HuH-7 (cell line): ENCODE data around the gene GNAT3.

Source experiments
- DNase-seq: peaks from one replicate; pipeline ENCODE4 v3.0.0; 2011; ENCODE audit warnings: low spot score

GNAT3 gene

DNA sequence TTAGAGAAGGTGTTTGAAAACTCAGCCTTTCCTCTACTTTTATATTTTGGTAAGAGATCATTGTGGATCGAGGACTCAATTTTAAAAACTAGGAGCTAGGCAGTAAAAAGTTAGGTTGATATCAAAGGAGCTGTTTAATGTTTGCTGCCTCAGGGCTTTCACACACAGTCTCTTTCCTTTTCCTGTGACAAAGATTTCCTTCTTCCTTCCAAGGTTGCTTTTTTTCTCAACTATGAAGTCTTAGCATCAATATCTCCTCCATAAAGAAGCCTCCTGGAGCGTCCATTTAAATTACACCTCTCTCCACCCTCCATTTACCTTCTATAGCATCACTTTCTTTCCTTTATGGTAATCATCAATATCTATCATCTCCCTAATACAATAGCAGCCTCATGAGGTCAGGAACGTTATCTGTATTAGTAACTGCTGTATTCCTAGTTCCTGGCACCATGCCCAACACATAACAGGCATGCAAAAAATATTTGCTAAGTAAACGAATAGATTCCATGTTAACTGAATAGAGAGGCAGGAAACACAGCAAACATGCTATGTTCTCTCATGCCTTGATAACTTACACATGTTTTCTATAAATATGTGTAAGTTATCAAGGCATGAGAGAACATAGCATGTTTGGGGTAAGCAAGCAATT lies 48.5 kb downstream of the GNAT3 start:
- DNase-seq: no peak

DNA sequence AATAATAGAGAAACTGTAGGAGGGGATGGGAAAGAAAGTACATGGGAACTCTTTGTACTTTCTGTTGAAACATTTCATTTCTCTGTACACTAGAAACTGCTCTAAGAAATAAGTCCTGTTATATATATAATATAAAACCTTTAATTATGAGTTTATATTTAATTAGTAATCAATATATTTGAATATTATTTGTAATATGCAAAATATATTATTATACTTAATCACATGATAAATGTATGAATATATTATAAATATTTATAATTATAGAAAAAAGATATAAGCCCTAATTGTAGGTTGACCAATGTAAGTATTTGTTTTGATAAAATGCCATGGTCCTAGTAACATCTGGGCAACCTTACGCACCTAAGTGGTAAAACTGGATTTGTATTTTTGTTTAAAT lies 51.0 kb downstream of the GNAT3 start:
- no peak for DNase-seq

DNA sequence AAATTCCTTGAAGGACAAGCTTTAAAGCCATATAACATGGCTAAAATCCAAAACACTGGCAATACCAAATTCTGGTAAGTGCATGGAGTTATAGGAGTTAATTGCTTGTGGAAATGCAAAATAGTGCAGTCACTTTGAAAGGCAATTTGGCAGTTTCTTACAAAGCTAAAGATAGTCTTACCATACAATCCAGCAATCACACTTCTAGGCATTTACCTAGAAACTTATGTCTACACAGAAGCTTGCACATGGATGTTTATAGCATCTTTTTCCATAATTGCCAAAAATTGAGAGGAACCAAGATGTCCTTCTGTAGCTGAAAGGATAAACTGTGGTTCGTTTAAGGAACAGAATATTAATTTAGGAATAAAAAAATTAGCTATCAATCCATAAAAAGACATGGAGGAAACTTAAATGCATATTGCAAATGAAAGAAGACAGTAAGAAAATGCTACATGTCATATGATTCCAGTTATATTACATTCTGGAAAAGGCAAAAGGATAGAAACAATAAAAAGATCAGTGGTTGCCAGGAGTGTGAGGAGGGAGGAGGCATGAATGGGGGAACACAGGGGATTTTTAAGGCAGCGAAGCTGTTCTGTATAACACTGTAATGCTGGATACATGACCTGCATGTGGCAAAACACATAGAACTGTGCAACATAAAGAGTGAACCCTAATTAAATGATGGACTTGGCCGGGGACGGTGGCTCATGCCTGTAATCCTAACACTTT lies 51.9 kb downstream of the GNAT3 start:
- no peak for DNase-seq

DNA sequence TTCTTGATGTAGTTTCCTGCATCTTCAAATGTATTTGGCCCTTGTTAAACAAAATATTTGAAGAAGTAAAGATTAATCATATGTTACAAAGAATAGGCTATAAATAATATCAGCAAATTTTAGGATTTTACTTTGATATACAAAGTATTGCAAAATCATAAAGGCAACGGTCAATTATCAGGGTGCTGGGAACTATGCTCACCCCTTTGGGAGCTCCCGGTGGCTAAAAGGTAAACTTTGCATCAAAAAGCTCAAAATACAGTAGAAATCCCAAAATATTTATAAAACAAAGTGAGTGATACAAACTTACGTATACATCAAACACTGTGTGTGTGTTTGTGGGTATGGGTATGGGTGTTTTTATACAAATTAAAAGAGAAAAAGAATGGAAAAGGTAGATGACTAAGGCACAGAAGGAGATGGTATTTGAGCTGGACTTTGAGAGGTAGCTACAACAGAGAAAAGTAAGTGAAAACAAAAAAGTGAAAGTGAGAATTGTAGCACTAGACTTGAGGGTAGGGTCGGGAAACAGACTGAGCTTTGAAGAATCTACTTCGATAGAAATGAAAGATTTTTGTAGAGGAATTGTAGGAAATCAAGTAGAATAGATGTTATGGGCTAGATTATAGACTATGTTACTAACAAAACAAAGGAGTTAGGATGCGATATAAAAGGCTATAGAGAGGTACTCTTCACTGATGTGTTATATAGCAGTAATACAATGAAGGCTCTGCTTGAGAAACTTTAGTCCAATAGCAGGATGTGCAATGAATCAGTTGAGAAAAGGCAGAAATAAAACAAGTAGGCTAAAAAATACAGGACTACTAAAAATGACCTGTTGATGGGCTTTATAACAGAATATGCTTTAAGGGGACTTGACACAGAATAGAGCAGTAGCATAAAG lies 52.8 kb downstream of the GNAT3 start:
- no peak for DNase-seq

DNA sequence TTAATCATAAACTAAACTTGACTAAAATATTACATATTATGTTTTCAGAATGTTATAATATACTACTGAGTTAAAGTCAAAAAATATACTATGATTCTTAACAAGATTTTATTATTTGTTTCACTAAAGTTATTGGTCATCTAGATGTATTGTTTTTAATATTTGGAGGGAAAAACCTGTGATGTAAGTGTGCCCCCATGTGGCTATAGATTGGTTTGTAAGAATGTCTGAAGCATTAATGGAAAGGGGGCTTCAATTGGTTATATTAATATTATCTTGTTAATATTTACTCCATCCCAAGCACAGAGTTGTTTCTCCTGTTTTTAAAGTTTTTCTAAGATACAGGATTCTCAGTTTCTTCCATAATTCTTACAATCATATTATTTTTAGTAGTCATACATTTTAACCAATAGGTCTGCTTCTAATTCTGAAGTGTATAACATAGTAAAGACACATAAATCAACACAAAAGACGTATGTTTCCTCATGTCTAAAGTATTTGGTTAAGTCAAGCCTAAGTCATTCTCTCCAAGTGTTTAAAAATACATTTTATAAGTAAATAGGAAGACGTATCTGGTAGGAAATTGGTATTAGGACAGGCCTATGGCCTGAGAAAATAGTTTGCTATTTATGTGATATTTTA lies 58.0 kb downstream of the GNAT3 start:
- no peak for DNase-seq

DNA sequence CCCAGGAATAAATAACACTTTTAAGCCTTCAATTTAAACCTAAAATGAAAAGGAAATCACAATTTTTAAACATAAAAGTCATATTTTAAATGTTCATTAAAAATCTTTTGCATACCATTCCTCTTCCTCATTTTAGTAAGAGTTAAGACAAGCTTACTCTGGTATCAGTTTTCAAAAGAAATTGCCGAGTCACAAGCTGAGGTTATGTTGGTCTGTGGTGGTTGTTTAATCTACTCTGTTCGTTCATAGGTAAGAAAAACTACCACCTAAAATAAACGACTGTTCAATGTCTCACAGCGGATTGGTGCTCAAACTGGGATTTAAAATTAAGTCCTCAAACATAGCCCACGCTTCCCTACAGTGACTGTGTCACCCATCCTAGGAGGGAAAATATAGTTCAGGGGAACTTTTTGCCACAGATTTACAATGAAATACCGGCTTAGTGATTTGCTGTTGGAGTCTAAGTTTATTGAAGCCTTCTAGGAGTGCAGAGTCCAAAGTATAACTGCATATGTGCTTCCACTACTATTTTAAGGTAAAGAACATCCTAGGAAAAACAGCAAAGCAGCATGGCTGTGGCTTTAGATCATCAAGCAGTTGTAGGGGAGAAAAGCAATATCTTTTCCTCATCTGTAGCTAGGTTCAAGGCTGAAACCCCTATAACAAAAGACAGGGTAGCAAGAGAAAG lies 61.1 kb downstream of the GNAT3 start:
- no peak for DNase-seq

DNA sequence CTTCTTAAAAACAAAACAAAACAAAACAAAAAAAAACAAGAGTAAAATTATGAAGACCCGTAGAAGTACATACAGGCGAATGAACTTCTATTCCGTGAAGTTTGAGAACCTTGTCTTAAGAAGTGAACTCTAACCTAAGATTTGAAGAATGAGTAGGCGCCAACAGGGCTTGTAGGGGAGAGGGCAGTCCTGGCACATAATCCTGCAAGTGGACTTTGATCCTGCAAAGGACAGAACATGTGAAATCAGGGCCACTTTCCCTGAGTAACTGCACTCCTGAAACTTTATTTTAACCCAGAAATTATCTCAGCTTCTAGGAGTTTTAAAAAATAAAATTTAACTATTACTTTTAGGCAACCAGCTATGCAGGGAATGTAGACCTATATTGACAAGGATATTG lies 62.0 kb downstream of the GNAT3 start:
- DNase-seq: no peak

DNA sequence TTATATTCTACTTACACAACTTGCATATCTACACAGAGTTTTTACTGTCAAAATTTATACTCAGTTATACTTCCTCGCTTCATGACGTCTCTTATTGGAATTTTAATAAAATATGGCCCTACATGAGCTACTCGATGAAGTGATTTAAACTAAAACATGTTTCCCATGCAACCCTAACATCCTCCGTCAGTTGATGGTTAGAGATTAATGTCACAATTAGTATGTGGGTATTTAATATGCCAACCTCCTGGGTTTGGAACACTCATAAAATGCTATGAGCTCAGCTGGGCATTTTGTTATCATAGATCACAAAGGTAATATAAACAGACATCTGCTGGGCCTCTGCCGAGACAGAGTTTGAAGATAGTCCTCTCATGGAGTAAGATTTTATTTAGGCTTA lies 66.5 kb downstream of the GNAT3 start:
- DNase-seq: no peak

DNA sequence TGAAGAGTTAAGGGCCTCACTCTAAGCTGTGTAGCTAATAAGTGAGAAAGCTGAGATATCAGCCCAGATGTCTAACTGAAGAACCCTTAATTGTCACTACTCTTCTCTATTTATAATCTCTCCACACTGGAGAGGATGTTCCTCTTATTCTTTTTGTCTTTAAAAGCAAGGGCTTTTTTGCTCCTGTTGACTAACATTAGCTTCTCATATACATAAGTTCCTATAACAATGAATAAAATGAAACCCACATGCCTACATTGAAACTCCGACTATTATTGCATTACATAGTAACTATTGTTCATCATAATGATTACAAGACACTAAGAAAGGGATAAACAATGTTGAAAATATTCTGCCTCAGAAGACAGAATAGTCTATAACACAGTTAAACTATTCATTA lies 67.1 kb downstream of the GNAT3 start:
- no peak for DNase-seq

DNA sequence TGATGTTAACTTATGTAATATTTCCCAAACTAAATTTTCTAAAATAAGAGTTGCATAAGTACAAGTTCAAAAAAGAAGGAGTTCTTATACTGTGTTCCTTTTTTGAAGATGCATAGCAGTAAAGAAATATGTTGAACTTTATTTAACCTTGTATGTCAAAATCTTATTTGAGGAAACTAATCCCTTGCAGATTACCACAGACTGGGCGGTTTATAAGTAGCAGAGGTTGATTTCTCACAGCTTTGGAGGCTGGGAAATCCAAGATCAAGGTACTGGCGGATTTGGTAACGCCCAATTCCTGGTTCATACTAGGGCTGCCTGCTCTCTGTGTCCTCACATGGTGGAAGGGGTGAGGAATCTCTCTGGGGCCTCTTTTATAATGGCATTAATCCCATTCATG lies 68.5 kb downstream of the GNAT3 start:
- no peak for DNase-seq

DNA sequence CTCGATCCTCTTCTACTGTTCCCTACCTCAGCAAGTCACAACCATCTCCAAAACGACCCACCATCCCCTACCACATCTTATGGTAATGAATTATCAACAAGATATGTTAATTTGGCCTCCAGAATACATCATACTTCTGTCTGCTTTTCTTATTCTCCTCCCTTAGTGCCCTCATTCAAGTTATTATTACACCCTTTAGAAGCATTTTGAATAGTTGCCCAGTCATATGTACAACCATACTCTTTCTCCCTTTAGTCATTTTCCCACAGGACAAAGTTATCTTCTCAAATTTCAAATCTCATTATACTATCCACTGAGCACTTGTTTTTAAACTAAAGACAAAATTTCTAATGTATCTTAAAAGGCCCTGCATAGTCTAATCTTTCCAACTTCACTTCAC lies 71.0 kb downstream of the GNAT3 start:
- DNase-seq: no peak

DNA sequence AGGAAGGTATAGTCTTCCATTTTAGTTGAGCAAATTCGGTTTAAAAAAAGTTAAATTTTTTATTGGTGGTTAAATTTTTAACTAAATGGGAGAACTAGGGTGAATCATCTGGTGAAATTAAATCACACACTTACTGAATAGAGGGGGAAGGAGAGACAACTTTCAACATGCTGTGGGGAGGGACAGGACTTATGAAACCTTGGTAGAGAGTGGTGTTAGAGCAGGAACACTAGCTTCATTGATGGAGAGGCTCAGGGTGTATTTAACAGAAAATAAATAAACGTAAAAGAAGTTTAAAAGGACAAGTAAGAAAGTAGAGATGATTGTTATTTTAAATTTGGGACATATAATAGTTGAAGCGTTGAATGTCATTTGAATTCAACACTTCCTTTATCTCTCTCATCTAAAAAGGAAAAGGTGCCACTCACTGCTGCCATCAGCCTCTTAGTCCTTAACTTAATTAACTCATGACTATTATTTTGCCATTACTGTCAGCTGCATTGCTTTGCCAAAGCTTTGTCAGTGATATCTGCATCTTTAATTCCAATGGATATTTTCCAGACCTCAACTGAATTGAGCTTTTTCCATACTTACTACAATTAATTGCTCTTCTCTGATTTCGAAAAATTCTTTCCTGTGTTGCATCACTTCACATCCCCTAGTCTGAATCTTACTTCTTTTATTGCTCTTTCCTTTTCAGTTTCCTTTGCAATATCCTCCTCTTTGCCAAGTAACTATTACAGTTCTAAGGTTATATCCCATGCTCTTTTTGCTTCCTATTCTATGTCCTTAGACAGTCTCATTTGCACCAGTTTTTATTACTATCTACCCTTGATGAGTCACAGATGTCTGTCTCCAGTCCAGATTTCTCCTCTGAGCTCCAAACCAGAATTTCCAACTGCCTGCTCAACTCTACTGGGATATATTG lies 71.7 kb downstream of the GNAT3 start:
- no peak for DNase-seq

DNA sequence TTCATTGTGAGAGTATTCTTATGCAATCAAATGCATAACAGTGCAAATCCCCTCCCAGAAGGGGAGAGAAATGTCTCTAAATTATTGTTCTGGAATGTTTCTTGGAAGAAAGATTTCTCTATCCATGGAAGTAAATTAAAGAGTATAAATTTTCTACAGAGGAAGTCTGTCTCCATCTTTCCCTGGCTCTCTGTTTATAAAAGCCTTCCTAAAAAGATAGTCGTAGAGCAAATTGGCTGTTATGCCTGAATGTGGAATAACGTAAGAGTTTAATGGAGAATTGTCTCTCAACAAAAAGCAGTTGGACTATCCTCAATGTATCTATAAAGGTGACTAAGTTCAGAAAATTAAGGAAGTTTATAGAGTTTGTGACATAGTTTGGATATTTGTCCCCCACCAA lies 76.3 kb downstream of the GNAT3 start:
- no peak for DNase-seq

DNA sequence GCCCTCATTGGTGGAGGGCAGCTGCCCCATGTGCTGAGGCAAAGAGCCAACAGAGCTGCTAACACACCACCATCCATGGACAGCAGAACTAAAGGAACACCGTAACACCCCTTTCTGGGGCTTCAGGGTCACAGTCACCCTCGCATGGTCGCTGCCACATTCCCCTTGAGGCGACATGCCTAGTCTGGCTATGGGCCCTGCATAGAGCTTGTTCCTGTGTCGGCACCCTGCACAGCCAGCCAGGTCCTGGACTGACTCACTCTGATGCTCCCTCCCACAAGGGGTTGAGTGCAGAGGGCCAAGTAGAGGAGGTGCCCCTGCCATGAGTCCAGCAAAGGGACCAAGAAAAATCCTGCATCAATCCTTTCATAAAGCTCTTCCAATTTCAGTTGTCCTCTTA lies 77.8 kb downstream of the GNAT3 start:
- no peak for DNase-seq

DNA sequence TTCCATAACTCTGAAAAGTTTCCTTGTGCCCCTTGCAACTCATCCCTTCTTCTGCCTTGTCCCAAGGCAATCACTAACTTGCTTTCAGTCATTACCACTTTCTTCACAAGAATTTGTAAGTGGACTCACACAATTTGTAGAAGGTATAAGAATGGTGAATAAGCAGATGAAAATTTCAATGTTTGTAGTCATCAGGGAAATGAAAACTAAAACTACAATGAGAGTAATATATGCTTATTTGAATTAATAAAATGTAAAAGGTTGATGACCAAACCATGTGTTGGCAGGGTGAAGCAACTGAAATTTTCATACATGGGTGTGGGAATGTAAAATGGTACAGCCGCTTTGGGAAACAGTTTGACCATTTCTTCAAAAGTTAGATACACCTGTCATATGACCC lies 79.7 kb downstream of the GNAT3 start:
- DNase-seq: no peak

DNA sequence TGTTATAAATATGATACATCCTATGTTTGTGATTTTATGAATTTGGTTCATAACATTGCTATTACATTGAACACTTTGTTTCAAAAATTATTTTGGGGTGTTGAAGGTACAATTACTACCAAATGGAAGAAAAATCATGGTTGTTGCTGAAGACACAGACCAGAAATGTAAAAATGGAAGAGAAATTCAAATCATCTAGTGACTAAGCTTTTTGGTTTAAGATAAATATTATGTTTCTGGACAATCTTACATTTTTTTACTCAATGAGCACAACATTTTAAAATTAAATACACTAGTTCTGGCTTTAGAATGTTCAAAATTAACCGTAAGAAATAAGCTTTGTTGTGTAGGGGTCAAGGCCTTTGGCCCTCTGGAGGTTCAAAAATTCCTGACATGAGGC lies 82.7 kb downstream of the GNAT3 start:
- DNase-seq: no peak

DNA sequence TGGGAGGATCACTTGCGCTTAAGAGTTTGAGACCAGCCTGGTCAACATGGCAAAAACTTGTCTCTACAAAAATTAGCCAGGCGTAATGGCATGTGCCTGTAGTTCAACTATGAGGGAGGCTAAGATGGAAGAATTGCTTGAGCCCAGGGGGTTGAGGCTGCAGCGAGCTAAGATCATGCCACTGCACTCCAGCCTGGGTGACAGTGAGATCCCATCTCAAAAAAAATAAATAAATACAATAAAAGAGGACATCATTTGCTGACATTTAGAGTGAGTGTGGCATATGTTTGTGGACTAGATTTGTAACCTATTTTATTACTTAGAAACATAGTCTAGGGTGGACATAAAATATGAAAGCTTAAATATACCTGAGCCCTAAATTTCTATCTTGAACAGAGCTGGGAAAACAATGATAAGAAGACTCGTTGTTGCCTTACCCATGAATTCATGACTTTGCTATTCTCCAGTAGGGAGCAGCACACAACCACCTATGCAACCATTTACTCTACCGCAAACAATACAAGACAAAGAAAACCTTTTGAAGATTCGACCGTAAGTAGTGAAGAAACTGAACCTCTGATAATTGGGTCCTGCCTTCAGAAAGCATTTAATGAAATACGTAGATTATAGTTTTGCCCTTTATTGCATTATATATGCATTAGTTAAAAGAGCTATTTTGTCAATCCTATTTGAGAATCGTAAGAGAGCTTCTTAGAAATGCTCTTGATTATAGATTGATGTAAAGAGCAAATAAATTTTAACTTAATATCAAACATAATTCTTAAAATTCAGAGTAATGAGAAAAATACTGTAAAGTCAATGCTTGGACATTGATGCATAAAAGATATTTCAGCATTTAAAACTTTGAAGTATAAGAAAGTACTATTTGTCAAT lies 83.5 kb downstream of the GNAT3 start:
- peak; percentile 31 for DNase-seq

DNA sequence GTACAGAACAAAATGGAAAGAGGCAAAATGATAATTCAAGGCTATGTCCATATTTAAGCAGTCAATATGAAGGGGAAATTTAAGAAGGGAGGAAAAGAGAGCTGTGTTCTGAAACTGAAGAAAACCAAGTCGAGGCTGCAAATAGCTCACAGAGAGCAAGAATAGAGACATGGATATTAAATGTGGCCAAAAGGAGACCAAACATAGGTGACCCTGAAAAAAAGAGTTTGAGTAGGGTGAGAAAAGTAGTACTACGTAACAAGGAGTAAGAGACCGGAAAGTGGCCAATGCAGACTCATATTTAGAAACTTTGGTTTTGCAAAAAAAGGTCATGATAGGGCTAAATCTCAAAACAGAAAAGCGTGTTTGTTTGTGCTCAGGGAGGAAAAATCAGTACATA lies 84.6 kb downstream of the GNAT3 start:
- no peak for DNase-seq

DNA sequence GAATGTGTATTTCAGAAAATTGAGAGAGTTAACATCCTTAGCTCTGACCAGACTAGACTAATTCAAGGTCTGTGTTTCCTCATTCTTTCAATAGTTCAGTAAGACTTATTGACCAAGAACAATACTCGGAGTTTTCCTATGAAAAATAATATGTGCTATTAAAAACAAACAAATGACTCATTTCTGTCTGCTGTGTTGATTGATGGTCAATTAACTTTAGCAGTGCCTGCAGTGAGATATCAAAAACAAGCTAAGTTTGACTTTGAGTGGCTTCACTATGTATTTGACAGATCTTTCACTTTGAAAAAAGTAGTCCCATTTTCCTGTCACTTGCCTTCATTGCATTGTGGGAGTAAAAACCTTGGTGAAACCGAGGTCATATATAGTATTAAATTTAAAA lies 91.0 kb downstream of the GNAT3 start:
- no peak for DNase-seq
